D721Med (cell line): ENCODE data around the gene TMEM139.
"Not testable (repeated sequence)": the region's sequence is repeated elsewhere in the genome, so short reads cannot be mapped to it uniquely, and the experiment has no call there.

ENCODE experiments used
- DNase-seq: peaks from one replicate; pipeline ENCODE4 v3.0.0; 2011; ENCODE audit warnings: low spot score; ENCODE audit not compliant: insufficient read length
- FAIRE-seq: peaks from 2 replicates; lab custom pipeline; 2011; peaks lifted over from hg19 to GRCh38; lab: Jason Lieb, UNC
- TF ChIP-seq, protein P1 (sequence below): IDR thresholded peaks from 2 replicates; pipeline ENCODE4 v1.5.1; 2012; ENCODE audit warnings: mild to moderate bottlenecking, control low read depth; ENCODE audit not compliant: insufficient read depth; ENCODE audit errors: missing control alignments

Gene TMEM139

DNA sequence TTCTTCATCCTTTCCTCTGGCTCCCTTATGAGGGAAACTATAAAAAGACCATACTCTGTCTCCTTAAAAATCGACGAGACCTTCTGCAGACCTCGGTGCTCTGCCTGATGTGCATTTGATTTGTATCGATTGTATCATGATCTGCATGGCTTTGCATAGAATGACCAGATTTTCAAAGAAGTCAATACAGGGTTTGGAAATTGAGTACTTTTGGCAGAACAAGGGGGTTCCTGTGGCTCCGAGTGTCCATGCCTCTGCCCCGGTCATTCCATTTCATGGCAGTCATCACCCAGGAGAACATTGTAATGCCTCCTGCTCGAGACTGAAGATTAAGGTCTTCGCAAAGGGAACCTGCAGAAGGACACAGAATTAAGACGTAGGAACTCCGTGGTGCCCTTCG, 4.1 kb downstream of the TMEM139 start:
- DNase-seq (no peak), FAIRE-seq (no peak)
- TF ChIP-seq, protein P1, sequence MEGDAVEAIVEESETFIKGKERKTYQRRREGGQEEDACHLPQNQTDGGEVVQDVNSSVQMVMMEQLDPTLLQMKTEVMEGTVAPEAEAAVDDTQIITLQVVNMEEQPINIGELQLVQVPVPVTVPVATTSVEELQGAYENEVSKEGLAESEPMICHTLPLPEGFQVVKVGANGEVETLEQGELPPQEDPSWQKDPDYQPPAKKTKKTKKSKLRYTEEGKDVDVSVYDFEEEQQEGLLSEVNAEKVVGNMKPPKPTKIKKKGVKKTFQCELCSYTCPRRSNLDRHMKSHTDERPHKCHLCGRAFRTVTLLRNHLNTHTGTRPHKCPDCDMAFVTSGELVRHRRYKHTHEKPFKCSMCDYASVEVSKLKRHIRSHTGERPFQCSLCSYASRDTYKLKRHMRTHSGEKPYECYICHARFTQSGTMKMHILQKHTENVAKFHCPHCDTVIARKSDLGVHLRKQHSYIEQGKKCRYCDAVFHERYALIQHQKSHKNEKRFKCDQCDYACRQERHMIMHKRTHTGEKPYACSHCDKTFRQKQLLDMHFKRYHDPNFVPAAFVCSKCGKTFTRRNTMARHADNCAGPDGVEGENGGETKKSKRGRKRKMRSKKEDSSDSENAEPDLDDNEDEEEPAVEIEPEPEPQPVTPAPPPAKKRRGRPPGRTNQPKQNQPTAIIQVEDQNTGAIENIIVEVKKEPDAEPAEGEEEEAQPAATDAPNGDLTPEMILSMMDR = no peak

DNA sequence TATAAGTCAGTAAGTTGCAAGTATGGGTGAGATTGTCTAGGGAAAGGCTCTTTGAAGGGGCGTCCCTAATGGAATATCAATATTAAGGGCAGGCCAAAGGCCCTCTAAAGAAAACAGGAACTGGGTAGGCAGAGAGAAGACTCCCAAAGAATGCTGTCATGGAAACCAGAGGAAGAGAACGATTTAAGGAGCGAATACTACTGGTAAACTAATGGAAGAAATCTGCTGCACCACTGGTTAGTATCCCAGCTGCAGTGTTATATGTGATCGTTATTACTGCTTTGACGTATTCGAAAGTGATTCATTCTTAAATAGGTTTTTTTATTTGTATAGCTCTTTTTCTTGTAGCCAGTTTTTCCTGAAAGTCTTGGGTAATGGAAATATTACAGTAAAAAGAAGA, 4.7 kb downstream of the TMEM139 start:
- FAIRE-seq (no peak), DNase-seq (no peak)
- TF ChIP-seq, protein P1 = no peak

DNA sequence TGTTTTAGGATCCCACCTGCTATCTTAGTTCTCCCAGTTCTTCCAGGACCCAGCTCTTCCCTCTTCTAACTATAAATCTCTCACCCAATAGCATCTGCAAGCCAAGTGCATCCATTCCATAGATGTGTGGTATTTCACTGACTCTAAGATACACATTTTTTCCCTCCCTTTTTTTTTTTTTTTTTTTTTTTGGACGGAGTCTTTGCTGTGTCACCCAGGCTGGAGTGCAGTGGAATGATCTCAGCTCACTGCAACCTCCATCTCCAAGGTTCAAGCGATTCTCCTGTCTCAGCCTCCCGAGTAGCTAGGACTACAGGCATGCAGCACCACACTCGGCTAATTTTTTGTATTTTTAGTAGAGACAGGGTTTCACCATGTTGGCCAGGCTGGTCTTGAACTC, 5.1 kb downstream of the TMEM139 start:
- not testable (repeated sequence) for FAIRE-seq, DNase-seq

DNA sequence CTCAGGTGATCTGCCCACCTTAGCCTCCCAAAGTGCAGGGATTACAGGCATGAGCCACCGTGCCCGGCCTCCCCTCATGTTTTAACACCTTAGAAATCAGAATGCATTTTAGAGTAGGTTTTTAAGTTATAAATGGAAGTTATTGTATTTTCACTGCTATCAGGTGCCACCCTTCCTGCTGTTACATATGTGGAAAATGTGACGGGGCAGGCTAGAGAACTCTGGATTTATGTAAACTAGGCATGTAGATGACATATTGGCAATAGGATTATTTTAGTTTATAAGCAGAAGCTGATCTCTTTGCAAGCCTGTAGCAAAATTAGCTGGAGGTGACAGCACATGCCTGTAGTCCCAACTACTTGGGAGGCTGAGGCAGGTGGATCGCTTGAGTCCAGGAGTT, 5.5 kb downstream of the TMEM139 start:
- FAIRE-seq (no peak), DNase-seq (no peak)
- TF ChIP-seq, protein P1 = no peak

DNA sequence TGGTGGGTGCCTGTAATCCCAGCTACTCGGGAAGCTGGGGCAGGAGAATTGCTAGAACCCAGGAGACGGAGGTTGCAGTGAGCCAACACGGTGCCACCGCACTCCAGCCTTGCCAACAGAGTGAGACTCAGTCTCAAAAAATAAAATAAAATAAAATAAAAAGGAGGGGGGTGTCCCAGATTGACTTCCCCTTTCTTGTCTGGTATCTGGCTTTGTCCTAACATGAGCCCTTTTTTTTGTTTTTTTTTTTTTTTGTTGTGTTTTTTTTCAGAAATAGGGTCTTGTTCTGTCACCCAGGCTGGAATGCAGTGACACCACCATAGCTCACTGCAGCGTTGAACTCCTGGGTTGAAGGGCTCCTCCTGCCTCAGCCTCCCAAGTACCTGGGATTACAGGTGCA, 8.1 kb downstream of the TMEM139 start:
- no peak for FAIRE-seq
- no peak for DNase-seq
- TF ChIP-seq, protein P1 = no peak

DNA sequence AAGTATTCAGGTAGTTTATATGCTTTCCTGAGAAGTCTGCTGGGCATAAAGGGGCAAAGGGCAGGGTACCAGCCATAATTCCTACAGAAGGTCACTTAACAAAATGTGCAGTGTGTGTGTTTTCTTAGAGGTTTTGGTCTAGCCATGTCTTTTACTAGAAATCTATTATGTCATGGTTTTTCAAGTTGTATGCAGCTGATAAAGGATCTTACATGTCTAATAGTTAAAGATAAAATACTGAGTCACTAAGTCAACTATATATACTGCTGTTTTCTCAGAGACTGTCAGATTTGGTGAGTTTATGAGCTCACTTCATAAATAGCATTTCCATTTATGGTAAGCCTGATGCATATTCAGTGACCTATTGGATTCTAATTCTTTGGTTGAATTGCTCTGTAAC, 11.1 kb downstream of the TMEM139 start:
- DNase-seq (no peak), FAIRE-seq (no peak)
- TF ChIP-seq, protein P1 = no peak

DNA sequence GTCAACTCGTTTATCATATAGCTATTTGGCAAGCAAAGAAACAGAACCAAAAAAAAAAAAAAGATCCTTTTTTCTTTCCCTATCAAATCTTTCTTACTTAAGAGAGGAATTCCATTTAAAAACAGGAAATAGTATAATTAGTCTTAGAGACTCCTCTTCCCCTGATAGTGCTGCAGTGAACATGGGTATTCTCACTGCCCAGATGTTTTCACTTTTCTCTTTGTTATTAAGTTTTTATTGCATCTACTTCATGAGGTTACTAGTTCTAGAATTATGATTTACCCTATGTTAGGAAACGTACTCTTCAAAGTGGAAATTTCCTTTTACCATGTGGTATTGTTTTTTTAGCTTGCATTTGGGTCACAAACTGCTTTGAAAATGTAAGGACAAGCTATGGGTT, 11.9 kb downstream of the TMEM139 start:
- FAIRE-seq (no peak), DNase-seq (no peak)
- TF ChIP-seq, protein P1 = no peak

DNA sequence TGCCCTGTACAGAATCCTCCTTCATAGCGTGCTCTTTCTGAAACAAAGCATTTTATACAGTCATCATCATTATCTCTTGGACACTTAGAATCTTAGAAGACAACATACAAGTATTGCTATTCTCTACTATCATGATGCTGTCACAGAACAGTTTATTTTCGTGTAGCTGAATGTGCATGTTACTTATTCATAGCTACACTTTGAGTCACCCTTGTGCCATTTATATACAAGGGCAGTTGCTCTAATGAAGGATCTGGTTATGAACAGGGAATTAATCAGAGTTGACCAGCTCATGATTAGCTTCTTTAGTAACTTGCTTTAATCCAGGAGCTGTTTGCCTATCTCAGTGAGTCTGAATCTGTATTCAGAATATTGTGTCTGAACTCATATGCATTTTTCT, 14.6 kb downstream of the TMEM139 start:
- TF ChIP-seq, protein P1 = no peak
- DNase-seq = no peak
- FAIRE-seq = no peak
